ENCODE results near the gene CACNA2D3.

DNA sequence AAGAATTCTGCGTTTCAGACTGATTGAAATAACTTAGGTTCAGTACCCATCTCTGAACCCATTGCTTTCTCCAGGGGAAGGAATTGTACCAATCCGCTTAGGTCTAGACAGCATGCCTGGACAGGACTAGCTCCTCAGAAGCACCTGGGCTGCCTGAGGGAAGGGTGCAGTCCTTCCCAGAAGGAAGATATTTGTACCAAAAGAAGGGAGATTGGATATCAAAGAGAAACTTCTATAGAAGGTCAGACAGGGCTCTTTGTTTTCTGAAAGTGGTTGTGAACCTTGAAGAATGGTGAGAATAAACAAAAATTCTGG lies 939.3 kb downstream of the CACNA2D3 start:
- TF ChIP-seq CTCF (conservative IDR thresholded peaks at IDR 0.05; ENCODE audit: low read length): no peak
- TF ChIP-seq EZH2phosphoT487 (IDR thresholded peaks at IDR 0.05; ENCODE audit: borderline replicate concordance, low read depth, low read length): no peak
